ENCODE data around the gene NKAIN2.

NKAIN2 gene

DNA sequence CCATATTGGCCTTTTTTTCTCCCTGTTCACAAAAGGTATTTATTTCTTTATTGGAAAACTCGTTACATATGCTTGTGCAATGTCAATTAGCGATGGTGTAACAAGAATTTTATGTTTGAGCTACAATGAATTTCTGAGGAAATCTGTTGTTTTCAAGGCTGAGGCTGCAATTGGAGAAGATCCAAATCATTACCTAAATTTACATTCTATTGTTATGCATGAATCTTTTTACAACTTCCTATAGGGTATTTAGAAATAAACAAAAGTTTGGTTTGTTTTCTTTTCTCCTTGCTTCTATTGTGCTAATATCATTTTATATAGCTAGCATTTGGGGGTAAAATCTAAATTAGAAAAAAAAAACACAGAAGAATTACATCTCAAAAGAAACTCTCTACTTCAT lies 34.7 kb upstream of the NKAIN2 start:
- Histone ChIP-seq H3K4me3 (ENCODE audit: low read depth, low read length) (no peak overlapping the region), H3K27ac (ENCODE audit: extremely low read depth, low read depth, low read length) (no peak overlapping the region)
- CTCF ChIA-PET: interaction anchor here (0.6 to 1.5 kb wide), 5 partner anchors 20 to 900 kb away, joined by 3 to 6 read pairs (median 4); no protein-coding TSS in a partner anchor

DNA sequence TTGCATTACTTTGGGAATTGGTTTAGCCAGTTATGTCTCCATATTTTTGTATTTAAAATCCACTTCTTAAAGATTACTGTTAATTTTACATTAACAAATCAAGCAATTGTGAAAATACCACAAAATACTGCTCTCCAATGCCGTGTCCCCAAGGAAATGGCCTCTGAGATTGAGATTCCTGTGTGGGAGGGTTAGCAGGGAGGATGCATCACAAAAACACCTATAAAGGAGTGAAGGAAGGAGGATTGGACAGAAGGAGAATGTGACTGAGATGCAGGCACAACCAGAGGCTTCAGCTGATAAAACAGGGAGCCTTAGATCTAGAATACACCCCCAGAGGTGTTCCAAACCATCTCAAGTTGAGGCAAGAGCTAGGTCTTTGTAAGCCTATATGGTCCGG lies 34.2 kb upstream of the NKAIN2 start:
- Histone ChIP-seq H3K4me3 (ENCODE audit: low read depth, low read length) (no peak overlapping the region), H3K9me3 (ENCODE audit: control insufficient read depth, insufficient read depth, low read depth, low read length) (no peaks in the 10 kb centered on the region), H3K27ac (ENCODE audit: extremely low read depth, low read depth, low read length) (no peak overlapping the region), H3K36me3 (ENCODE audit: control insufficient read depth in 2 of 2, insufficient read depth in 1 of 2, low read length in 2 of 2) (no peaks in the 10 kb centered on the region), H3K4me1 (ENCODE audit: control insufficient read depth, insufficient read depth, low read length) (peaks cover 11% of the 10 kb centered on the region)
- ChIA-PET POLR2A (no interaction called here), CTCF (interaction anchor here (0.5 to 1.5 kb wide), 8 partner anchors 19 to 1006 kb away, joined by 3 to 6 read pairs (median 4); no protein-coding TSS in a partner anchor)
- TF ChIP-seq OSR2 (tag by site-specific recombination; IDR thresholded peaks at IDR 0.05) (no peak), ZNF239 (tag by site-specific recombination; IDR thresholded peaks at IDR 0.05) (no peak), ZNF23 (tag by site-specific recombination; IDR thresholded peaks at IDR 0.05; ENCODE audit: borderline replicate concordance) (no peak), ZNF302 (tag by site-specific recombination; IDR thresholded peaks at IDR 0.05; ENCODE audit: low read depth) (no peak), ZNF223 (tag by site-specific recombination; IDR thresholded peaks at IDR 0.05) (no peak), ZNF2 (tag by site-specific recombination; IDR thresholded peaks at IDR 0.05) (no peak), ZNF416 (tag by site-specific recombination; IDR thresholded peaks at IDR 0.05) (no peak), ZNF558 (tag by site-specific recombination; IDR thresholded peaks at IDR 0.05) (no peak)
- TF ChIP-seq, protein P1, sequence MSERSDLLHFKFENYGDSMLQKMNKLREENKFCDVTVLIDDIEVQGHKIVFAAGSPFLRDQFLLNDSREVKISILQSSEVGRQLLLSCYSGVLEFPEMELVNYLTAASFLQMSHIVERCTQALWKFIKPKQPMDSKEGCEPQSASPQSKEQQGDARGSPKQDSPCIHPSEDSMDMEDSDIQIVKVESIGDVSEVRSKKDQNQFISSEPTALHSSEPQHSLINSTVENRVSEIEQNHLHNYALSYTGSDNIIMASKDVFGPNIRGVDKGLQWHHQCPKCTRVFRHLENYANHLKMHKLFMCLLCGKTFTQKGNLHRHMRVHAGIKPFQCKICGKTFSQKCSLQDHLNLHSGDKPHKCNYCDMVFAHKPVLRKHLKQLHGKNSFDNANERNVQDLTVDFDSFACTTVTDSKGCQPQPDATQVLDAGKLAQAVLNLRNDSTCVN (tag by site-specific recombination; optimal IDR thresholded peaks at IDR 0.05): no peak
- TF ChIP-seq, protein P2, sequence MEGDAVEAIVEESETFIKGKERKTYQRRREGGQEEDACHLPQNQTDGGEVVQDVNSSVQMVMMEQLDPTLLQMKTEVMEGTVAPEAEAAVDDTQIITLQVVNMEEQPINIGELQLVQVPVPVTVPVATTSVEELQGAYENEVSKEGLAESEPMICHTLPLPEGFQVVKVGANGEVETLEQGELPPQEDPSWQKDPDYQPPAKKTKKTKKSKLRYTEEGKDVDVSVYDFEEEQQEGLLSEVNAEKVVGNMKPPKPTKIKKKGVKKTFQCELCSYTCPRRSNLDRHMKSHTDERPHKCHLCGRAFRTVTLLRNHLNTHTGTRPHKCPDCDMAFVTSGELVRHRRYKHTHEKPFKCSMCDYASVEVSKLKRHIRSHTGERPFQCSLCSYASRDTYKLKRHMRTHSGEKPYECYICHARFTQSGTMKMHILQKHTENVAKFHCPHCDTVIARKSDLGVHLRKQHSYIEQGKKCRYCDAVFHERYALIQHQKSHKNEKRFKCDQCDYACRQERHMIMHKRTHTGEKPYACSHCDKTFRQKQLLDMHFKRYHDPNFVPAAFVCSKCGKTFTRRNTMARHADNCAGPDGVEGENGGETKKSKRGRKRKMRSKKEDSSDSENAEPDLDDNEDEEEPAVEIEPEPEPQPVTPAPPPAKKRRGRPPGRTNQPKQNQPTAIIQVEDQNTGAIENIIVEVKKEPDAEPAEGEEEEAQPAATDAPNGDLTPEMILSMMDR (tag by site-specific recombination; IDR thresholded peaks at IDR 0.05): no peak

More for the DNA sequence above, 34.7 kb upstream of the NKAIN2 start:
- TF ChIP-seq ZFP37 (tag by site-specific recombination; IDR thresholded peaks at IDR 0.05) (no peak), SP2 (tag by site-specific recombination; IDR thresholded peaks at IDR 0.05) (no peak), ZNF747 (tag by site-specific recombination; IDR thresholded peaks at IDR 0.05) (no peak), ZNF433 (tag by site-specific recombination; IDR thresholded peaks at IDR 0.05; ENCODE audit: low read depth) (no peak), ZBTB1 (tag by site-specific recombination; IDR thresholded peaks at IDR 0.05) (no peak), ZBTB17 (tag by site-specific recombination; IDR thresholded peaks at IDR 0.05) (no peak), ZNF558 (tag by site-specific recombination; IDR thresholded peaks at IDR 0.05) (no peak), SALL2 (tag by site-specific recombination; IDR thresholded peaks at IDR 0.05; ENCODE audit: borderline replicate concordance) (no peak), ZNF23 (tag by site-specific recombination; IDR thresholded peaks at IDR 0.05; ENCODE audit: borderline replicate concordance) (no peak), ZNF501 (tag by site-specific recombination; IDR thresholded peaks at IDR 0.05) (no peak), ZNF585B (tag by site-specific recombination; IDR thresholded peaks at IDR 0.05) (no peak), ZNF214 (tag by site-specific recombination; IDR thresholded peaks at IDR 0.05; ENCODE audit: borderline replicate concordance) (no peak), ZNF555 (tag by site-specific recombination; conservative IDR thresholded peaks at IDR 0.05) (no peak)
- TF ChIP-seq, protein P3, sequence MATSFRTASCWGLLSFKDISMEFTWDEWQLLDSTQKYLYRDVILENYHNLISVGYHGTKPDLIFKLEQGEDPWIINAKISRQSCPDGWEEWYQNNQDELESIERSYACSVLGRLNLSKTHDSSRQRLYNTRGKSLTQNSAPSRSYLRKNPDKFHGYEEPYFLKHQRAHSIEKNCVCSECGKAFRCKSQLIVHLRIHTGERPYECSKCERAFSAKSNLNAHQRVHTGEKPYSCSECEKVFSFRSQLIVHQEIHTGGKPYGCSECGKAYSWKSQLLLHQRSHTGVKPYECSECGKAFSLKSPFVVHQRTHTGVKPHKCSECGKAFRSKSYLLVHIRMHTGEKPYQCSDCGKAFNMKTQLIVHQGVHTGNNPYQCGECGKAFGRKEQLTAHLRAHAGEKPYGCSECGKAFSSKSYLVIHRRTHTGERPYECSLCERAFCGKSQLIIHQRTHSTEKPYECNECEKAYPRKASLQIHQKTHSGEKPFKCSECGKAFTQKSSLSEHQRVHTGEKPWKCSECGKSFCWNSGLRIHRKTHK (tag by site-specific recombination; IDR thresholded peaks at IDR 0.05): no peak
- TF ChIP-seq, protein P1 (tag by site-specific recombination; optimal IDR thresholded peaks at IDR 0.05): no peak
- TF ChIP-seq, protein P4, sequence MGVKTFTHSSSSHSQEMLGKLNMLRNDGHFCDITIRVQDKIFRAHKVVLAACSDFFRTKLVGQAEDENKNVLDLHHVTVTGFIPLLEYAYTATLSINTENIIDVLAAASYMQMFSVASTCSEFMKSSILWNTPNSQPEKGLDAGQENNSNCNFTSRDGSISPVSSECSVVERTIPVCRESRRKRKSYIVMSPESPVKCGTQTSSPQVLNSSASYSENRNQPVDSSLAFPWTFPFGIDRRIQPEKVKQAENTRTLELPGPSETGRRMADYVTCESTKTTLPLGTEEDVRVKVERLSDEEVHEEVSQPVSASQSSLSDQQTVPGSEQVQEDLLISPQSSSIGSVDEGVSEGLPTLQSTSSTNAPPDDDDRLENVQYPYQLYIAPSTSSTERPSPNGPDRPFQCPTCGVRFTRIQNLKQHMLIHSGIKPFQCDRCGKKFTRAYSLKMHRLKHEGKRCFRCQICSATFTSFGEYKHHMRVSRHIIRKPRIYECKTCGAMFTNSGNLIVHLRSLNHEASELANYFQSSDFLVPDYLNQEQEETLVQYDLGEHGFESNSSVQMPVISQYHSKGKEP (tag by site-specific recombination; IDR thresholded peaks at IDR 0.05): no peak
- TF ChIP-seq, protein P5, sequence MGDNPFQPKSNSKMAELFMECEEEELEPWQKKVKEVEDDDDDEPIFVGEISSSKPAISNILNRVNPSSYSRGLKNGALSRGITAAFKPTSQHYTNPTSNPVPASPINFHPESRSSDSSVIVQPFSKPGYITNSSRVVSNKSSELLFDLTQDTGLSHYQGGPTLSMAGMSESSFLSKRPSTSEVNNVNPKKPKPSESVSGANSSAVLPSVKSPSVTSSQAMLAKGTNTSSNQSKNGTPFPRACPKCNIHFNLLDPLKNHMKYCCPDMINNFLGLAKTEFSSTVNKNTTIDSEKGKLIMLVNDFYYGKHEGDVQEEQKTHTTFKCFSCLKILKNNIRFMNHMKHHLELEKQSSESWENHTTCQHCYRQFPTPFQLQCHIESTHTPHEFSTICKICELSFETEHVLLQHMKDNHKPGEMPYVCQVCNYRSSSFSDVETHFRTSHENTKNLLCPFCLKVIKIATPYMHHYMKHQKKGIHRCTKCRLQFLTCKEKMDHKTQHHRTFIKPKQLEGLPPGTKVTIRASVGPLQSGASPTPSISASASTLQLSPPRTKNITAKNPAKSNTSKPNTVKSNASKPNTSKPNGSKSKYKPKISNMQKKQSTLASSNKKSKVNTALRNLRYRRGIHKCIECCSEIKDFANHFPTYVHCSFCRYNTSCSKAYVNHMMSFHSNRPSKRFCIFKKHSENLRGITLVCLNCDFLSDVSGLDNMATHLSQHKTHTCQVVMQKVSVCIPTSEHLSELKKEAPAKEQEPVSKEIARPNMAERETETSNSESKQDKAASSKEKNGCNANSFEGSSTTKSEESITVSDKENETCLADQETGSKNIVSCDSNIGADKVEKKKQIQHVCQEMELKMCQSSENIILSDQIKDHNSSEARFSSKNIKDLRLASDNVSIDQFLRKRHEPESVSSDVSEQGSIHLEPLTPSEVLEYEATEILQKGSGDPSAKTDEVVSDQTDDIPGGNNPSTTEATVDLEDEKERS (tag by site-specific recombination; IDR thresholded peaks at IDR 0.05): no peak
- Histone ChIP-seq H3K4me1 (ENCODE audit: control insufficient read depth, insufficient read depth, low read length) (peaks cover 11% of the 10 kb centered on the region), H3K9me3 (ENCODE audit: control insufficient read depth, insufficient read depth, low read depth, low read length) (no peaks in the 10 kb centered on the region), H3K36me3 (ENCODE audit: control insufficient read depth in 2 of 2, insufficient read depth in 1 of 2, low read length in 2 of 2) (no peaks in the 10 kb centered on the region)
- POLR2A ChIA-PET: no interaction called here
